BLaER1 treated with 17β-estradiol and CSF1 and Interleukin-3, amounts not matched to agents 10 nM and 100 nM (cell line): ENCODE measurements around the gene C6orf62.
"Not testable (repeated sequence)": the region's sequence is repeated elsewhere in the genome, so short reads cannot be mapped to it uniquely, and the experiment has no call there.

Experiments used
- H3K27ac ChIP-seq, 11 experiments: shearing (Covaris generic); formaldehyde crosslinking; 2 replicates each; pipeline ENCODE4 v1.8.1; 2022
- H3K27me3 ChIP-seq, 11 experiments: shearing (Covaris generic); formaldehyde crosslinking; 2 replicates each; pipeline ENCODE4 v1.8.1; 2022
- H3K36me3 ChIP-seq, 11 experiments: shearing (Covaris generic); formaldehyde crosslinking; 2 replicates each; pipeline ENCODE4 v1.8.1; 2022
- H3K4me1 ChIP-seq, 10 experiments: shearing (Covaris generic); formaldehyde crosslinking; 2 replicates each; pipeline ENCODE4 v1.8.1; 2022
- H3K4me2 ChIP-seq, 11 experiments: shearing (Covaris generic); formaldehyde crosslinking; 2 replicates each; pipeline ENCODE4 v1.8.1; 2022
- H3K4me3 ChIP-seq, 10 experiments: shearing (Covaris generic); formaldehyde crosslinking; 2 replicates each; pipeline ENCODE4 v1.8.1; 2022
- H3K9ac ChIP-seq, 11 experiments: shearing (Covaris generic); formaldehyde crosslinking; 2 replicates each; pipeline ENCODE4 v1.8.1; 2022
- H3K9me3 ChIP-seq, 11 experiments: shearing (Covaris generic); formaldehyde crosslinking; replicated peaks in 1 of 11; 2 replicates each; pipeline ENCODE4 v1.8.1; 2022
- H4K20me1 ChIP-seq, 11 experiments: shearing (Covaris generic); formaldehyde crosslinking; 2 replicates each; pipeline ENCODE4 v1.8.1; 2022
- Cebpa-rat ChIP-seq, 11 experiments: shearing (Covaris generic); IDR thresholded peaks; 2 replicates each; pipeline ENCODE4 v1.8.1; 2022

Gene C6orf62

DNA sequence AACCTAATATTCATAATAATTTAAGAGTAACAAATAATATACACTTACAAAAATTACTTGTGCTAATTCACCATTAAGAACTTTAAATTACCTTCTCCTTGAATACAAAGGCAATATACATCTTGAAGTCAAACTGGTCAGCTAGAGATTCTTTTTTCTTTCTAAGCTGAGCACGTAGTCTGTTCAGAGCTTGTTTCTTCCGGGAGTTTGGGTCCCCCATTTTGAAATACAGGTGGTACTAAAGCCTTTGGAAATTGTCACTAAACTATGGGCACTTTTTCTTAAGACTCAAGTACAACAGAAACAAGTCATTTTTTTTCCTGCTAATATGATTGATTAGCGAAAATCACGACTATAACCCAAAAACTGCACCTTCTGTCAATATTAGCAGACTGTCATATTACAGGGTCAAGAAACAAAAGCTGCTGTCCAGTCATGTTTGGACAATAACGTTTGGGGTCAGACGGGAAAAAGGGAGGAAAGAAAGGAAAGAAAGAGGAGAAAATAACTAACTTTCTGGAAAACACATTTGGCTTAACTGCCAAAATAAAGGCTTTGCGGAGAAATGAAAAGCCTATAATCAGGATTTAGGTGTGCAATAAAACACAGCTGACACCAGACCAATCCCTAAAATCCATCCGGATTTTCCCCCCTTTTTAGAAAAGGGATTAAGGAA, 367 bp downstream of the C6orf62 start:
- TF ChIP-seq Cebpa-rat (IDR thresholded peaks at IDR 0.05), result no peak
- Histone ChIP-seq H3K36me3 (peaks cover 46 to 56% (median 53%) of the 10 kb centered on the region in 11 experiments), H3K27ac (peak overlapping the region; percentile 96 to 100 (median 99); a peak in 21 of 22 replicates), H3K4me1 (peaks cover 34 to 60% (median 48%) of the 10 kb centered on the region in 10 experiments), H3K4me2 (peak overlapping the region; percentile 89 to 98 (median 95)), H3K9ac (peak overlapping the region; percentile 96 to 100 (median 99)), H4K20me1 (peaks cover 55 to 62% (median 59%) of the 10 kb centered on the region in 11 experiments), H3K27me3 (no peaks in the 10 kb centered on the region), H3K4me3 (peak overlapping the region; percentile 74 to 99 (median 93)), H3K9me3 (peaks cover 0 to 4% (median 0%) of the 10 kb centered on the region in 11 experiments; a peak in 2 of 22 replicates)

DNA sequence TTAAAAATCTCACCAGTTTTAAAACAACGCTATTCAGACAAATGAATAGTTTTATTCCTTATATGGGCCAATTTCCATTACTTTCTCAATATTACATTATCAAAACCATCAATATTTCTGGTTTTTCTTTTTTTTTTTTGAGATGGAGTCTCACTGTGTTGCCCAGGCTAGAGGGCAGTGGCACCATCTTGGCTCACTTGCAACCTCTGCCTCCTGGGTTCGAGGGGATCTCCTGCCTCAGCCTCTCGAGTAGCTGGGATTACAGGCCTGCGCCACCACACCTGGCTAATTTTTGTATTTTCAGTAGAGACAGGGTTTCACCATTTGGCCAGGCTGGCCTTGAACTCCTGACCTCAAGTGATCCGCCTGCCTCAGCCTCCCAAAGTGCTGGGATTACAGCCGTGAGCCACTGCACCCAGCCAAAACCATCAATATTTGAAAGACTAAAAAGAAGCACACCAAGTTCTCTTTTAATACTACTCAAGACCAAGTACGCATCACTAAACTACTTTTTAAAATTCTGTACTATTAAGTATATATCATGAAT, 2.3 kb downstream of the C6orf62 start:
- H3K4me2 ChIP-seq, result peak overlapping the region; percentile 89 to 98 (median 95)
- peak overlapping the region in 4 of 11 experiments; percentile 10 to 100 (median 66); a peak in 7 of 22 replicates for H3K9ac ChIP-seq

DNA sequence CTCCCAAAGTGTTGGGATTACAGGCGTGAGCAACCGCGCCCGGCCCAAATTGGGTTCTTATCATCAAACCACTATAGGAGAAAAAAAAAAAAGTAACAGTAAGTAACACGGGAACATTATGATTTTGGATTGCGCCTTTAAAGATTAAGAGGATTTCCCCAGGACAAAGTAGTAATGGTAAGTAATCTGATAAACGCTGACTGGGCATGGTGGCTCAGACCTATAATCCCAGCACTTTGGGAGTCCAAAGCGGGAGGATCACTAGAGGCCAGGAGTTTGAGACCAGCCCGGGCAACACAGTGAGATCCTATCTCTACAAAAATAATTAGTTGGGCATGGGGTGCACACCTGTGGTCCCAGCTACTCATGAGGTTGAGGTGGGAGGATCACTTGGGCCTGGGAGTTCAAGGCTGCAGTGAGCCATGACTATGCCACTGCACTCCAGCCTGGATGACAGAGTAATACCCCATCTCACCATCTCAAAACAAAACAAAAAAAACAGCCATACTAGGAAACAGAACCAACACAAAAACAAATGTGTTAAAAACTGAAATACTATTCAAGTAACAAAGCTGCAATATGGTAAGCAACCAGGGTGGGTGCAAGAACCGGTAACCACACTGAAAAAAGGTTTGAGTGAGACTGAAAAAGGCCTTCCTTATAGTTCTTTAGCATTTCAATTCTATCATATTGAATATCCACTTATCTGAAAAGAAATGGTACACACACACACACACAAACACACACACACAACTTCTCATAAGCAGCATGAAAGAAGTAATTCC, 8.2 kb downstream of the C6orf62 start:
- no peak for TF ChIP-seq Cebpa-rat (IDR thresholded peaks at IDR 0.05)
- no peaks in the 10 kb centered on the region for H3K9me3 ChIP-seq
- peaks cover 81 to 100% (median 100%) of the 10 kb centered on the region in 11 experiments for H4K20me1 ChIP-seq
- H3K27ac ChIP-seq, result no peak overlapping the region
- peaks cover 100% of the 10 kb centered on the region in 11 experiments for H3K36me3 ChIP-seq
- H3K27me3 ChIP-seq, result no peaks in the 10 kb centered on the region
- no peak overlapping the region for H3K4me3 ChIP-seq
- peak overlapping the region in 2 of 11 experiments; percentile 1 to 94; a peak in 1 of 22 replicates for H3K4me2 ChIP-seq
- H3K9ac ChIP-seq, result peak overlapping the region in 1 of 11 experiments; percentile 99; a peak in 3 of 22 replicates
- H3K4me1 ChIP-seq, result peaks cover 0 to 45% (median 14%) of the 10 kb centered on the region in 10 experiments; a peak in 16 of 20 replicates

More for the DNA sequence above, 2.3 kb downstream of the C6orf62 start:
- H3K27me3 ChIP-seq, H3K9me3 ChIP-seq, H3K27ac ChIP-seq: not testable (repeated sequence)
- Histone ChIP-seq H4K20me1 (peaks cover 75 to 80% (median 78%) of the 10 kb centered on the region in 11 experiments), H3K4me1 (peaks cover 35 to 64% (median 47%) of the 10 kb centered on the region in 10 experiments), H3K36me3 (peaks cover 65 to 75% (median 72%) of the 10 kb centered on the region in 11 experiments), H3K4me3 (peak overlapping the region; percentile 74 to 99 (median 93); a peak in 17 of 20 replicates)

DNA sequence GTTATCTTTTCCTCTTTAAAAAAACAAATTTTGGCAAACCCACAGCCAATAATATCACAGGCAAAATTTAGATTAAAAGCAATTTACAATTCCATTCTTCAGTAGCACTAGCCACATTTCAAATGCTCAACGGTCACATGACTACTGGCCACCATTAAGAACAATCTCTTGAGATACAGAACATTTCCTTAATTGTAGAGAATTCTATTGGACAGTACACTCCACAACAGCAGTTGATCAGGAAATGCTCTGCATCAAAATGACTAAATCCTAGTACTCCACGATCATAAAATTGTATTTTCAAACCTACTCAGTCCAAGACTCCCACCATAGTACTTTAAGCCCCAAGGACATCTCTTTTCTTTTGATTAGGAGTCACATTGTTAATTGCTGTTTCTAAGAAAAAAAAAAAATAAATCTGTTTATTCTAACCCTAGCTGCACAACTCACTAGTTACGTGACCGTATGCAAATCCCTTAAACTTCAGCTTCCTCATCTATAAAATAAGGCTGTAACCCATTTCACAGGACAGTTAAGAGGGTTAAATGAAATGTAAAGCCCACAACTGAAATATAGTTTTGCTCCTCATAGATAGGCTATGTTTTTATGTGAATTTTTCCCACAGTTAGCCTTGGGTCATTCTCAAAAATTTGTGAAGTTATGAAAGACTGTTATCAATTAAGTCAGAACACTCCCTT, 9.8 kb downstream of the C6orf62 start:
- Histone ChIP-seq H3K4me3 (no peak overlapping the region), H3K9ac (no peak overlapping the region; a peak in 1 of 22 replicates), H4K20me1 (peaks cover 67 to 100% (median 100%) of the 10 kb centered on the region in 11 experiments), H3K27me3 (no peaks in the 10 kb centered on the region), H3K9me3 (no peaks in the 10 kb centered on the region), H3K27ac (no peak overlapping the region), H3K4me1 (peaks cover 0 to 29% (median 2%) of the 10 kb centered on the region in 10 experiments; a peak in 7 of 20 replicates), H3K36me3 (peaks cover 100% of the 10 kb centered on the region in 11 experiments), H3K4me2 (no peak overlapping the region)
- TF ChIP-seq Cebpa-rat (IDR thresholded peaks at IDR 0.05), result no peak

DNA sequence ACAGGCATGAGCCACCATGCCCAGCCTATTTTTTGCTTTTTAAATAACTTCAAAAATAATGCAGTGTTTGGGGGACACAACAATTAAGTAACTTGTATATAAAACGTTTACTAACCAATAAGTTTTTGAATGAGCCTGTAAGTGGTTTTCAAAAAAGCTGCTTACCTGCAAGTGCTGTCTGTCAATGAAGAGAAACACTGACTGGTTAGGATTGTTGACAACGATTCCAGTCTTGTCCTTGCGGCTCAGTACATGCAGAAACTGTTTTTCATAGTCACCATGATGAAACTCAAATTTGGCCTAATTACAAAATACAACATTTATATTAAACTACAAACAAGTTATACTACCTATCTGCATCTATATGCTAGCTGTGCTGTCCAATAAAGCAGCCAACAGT, 10.3 kb downstream of the C6orf62 start:
- Histone ChIP-seq H3K27ac (no peak overlapping the region), H3K9ac (no peak overlapping the region; a peak in 1 of 22 replicates), H3K4me1 (peaks cover 0 to 24% (median 0%) of the 10 kb centered on the region in 10 experiments; a peak in 6 of 20 replicates), H3K9me3 (no peaks in the 10 kb centered on the region), H3K4me3 (no peak overlapping the region), H3K36me3 (peaks cover 100% of the 10 kb centered on the region in 11 experiments), H3K27me3 (no peaks in the 10 kb centered on the region), H3K4me2 (no peak overlapping the region), H4K20me1 (peaks cover 65 to 100% (median 100%) of the 10 kb centered on the region in 11 experiments)
- TF ChIP-seq Cebpa-rat (IDR thresholded peaks at IDR 0.05), result no peak

DNA sequence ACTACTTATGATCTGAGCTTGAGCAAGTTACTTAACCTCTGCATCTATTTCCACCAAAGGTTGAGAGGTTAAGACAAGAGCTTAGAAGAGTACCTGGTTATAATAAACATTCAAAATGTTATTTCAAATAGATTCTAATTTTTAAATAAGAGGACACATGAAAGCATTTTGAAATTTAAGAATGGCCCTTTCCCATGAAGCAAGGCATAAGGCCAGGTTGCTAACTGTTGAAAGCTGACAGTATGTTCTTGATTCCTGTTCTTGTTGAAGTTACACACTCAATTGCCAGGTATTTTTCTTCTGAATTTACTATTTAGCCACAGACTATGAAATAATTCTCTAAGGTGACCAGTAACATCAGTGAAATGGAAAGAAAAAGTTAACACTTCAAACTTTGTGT, 14.5 kb downstream of the C6orf62 start:
- no peak overlapping the region for H3K27ac ChIP-seq
- peaks cover 85 to 99% (median 95%) of the 10 kb centered on the region in 11 experiments for H3K36me3 ChIP-seq
- H3K4me2 ChIP-seq, result no peak overlapping the region
- H3K4me3 ChIP-seq, result no peak overlapping the region
- no peak for TF ChIP-seq Cebpa-rat (IDR thresholded peaks at IDR 0.05)
- H3K27me3 ChIP-seq, result no peaks in the 10 kb centered on the region
- H4K20me1 ChIP-seq, result peaks cover 30 to 98% (median 79%) of the 10 kb centered on the region in 11 experiments; a peak in 21 of 22 replicates
- no peaks in the 10 kb centered on the region for H3K9me3 ChIP-seq
- H3K4me1 ChIP-seq, result 0 out of 20 replicates have a peak, but pooled peaks cover 0 to 2% (median 0%) of the 10 kb centered on the region in 10 experiments
- no peak overlapping the region for H3K9ac ChIP-seq

DNA sequence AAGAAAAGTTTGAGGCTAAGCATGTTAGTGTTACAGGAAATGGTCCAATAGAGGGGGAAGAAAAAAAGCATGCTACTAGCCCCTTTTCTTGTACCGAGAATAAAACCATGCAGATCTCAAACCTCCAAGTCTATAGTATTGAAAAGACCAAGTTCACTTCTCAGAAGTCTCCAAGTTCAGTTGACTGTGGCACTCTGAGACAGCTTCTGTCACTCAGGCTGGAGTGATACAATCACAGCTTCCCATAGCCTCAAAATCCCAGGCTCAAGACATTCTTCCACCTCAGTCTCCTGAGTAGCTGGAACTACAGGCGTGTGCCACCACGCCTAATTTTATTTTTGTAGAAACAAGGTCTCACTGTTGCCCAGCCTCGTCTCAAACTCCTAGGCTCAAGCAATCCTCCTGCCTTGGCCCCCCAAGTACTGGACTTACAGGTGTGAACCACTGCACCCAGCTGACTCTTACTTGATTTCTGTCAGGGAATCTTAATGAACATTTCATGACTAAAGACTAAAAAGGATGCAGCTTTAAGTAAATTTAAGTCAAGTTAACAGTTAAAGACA, 16.2 kb downstream of the C6orf62 start:
- Histone ChIP-seq H3K9ac (no peak overlapping the region; a peak in 1 of 22 replicates), H3K27me3 (no peaks in the 10 kb centered on the region), H4K20me1 (peaks cover 25 to 82% (median 62%) of the 10 kb centered on the region in 11 experiments; a peak in 21 of 22 replicates), H3K27ac (no peak overlapping the region), H3K4me1 (no peaks in the 10 kb centered on the region), H3K4me2 (no peak overlapping the region), H3K36me3 (peaks cover 69 to 97% (median 80%) of the 10 kb centered on the region in 11 experiments), H3K4me3 (no peak overlapping the region), H3K9me3 (no peaks in the 10 kb centered on the region)
- TF ChIP-seq Cebpa-rat (IDR thresholded peaks at IDR 0.05), result no peak
